T-helper 2 cell (primary cell): Measurements from ENCODE around the gene MED23.
"Not testable (repeated sequence)": the region's sequence is repeated elsewhere in the genome, so short reads cannot be mapped to it uniquely, and the experiment has no call there.

Experiments
- DNase-seq, 5 experiments: peaks; one replicate each; pipeline versions ENCODE4 v3.0.0 to v3.0.0-alpha.2; 2012 to 2022

MED23 gene

DNA sequence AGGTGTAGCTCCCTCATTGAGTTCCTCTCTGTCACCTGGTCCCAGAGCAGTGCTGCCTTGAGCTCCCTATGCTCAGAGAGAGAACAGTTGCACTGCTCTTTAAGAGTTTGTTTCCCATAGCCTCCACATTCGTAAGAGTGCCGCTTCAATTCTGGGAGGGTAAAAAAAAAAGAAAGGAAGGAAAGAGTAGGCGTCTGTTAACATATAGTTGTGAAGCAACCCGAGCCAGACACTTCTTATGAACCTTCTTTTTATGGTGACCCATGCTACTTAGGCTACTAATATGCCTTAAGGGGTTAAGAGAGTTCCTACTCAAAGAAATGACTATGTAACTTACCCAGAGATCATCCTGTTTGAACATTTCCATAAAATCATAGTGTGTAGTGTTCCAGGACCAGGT lies 59.3 kb downstream of the MED23 start:
- no peak for DNase-seq

GRCh38 chr6:131565056-131565455 lies 63.0 kb downstream of the MED23 start:
- no peak for DNase-seq

DNA sequence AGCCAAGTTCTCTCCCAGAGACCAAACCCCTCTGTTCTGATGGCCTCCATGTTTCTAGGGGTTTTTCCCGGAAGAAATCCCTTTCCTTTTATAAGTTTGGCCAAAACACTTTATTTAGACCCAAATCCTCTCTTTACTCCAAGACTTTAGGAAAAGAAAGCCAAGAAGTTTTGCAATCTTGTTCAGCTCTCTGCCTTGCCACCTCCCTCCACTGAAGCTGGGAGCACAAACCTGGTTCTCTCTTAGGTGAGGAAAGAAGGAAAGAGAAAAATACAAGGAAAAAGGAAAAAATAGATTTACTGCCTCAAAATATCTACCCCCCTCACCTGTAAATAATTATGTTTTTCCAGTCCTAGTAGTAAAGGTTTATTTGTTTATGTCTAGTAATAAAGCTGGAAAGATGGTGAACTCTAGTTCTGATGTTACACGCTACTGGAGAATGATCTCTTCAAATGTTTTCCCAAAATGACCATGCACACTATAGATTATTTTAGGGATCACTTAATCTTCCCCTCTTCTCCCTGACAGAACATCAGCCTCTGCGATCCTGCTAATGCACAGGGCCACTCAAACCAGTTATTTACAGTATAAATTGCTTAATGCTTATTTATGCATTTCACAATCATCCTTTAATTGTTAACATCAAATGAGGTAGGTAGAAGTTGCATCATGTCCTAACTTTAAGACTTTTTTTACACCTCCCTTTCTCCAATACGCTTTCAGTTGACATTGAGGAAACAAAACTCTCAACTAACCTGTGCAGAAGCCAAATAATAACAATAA lies 65.9 kb downstream of the MED23 start:
- DNase-seq = no peak

- no peak for DNase-seq
These were observed 69.1 kb downstream of the MED23 start for GRCh38 chr6:131558922-131559321.

- no peak for DNase-seq
These were observed 72.0 kb downstream of the MED23 start for GRCh38 chr6:131555992-131556391.

DNA sequence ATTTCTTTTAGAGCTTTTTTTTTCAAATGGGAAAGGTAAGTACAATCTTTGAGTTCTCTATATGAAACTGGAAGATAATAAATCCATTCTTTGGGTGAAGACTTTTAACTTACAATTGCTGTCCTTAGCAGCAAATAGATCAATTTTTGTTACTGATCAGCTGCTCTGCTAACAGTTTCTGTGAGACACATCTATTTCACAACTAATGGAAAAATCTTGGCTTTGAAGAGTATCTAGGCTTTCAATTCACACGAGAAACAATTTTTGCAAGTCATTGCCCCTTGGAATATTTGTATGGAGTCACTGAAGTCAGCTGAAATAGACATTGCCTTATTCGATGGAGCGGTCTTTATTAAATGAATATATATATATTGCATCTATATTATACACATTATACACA lies 75.5 kb downstream of the MED23 start:
- no peak for DNase-seq

- no peak for DNase-seq
These were observed 76.1 kb downstream of the MED23 start for GRCh38 chr6:131551902-131552301.

- no peak for DNase-seq
These were observed 78.2 kb downstream of the MED23 start for GRCh38 chr6:131549811-131550210.

DNA sequence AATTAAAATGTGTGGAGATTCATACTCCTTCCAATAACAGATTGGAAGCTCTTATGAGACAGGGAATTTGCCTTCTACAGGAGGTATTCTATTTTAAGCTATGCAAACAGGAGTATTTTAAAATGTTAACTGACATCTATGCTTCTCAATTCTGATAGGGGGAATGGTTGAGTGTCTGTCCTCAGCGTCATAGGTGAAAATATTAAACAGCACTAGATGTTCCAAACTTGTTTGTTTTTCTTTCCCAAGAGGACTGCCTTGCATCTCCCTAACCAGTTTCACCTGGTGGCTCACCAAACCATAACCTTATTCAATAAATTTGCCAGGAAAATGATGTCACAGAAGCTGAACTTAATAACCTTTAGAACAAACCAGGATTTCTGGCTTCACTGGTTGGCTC lies 79.6 kb downstream of the MED23 start:
- DNase-seq = no peak

DNA sequence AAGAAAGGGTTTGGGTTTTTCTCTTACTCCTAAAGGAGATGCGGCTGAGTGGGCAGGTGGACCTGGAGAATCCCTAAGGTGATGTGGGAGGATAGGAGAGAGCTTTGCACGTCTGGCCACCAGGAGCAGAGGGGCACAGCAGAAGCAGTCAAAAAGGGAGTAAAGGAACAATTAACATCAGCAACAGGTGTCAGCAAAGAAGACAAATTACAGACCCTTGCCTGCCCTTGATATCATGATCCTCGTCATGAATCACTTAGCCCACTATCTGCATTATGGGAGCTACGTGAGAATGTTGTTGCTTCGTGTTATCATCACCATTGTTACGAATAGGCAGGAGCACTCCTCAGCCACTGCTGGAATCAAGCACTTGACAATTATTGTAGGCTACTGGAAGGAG lies 80.6 kb downstream of the MED23 start:
- DNase-seq = no peak

GRCh38 chr6:131545317-131545716 lies 82.7 kb downstream of the MED23 start:
- no peak for DNase-seq

- not testable (repeated sequence) for DNase-seq
These were observed 89.4 kb downstream of the MED23 start for GRCh38 chr6:131538615-131539014.

- DNase-seq = peak in 1 of 5 experiments; percentile 62
These were observed 95.4 kb downstream of the MED23 start for GRCh38 chr6:131532580-131533039.

GRCh38 chr6:131531681-131532080 lies 96.4 kb downstream of the MED23 start:
- DNase-seq = not testable (repeated sequence)

DNA sequence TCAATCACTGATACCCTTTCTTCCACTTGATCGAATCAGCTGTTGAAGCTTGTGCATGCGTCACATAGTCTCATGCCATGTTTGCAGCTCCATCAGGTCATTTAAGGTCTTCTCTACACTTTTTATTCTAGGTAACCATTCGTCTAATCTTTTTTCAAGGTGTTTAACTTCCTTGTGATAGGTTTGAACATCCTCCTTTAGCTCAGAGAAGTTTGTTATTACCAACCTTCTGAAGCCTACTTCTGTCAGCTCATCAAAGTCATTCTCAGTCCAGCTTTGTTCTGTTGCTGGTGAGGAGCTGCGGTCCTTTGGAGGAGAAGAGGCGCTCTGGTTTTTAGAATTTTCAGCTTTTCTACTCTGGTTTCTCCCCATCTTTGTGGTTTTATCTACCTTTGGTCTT lies 97.1 kb downstream of the MED23 start:
- not testable (repeated sequence) for DNase-seq

- peak in 2 of 5 experiments; percentile 52 to 68 for DNase-seq
These were observed 103.2 kb downstream of the MED23 start for GRCh38 chr6:131524695-131525336.

GRCh38 chr6:131523988-131524673 lies 103.9 kb downstream of the MED23 start:
- peak in 1 of 5 experiments; percentile 25 for DNase-seq
